Measurements from ENCODE around the gene ISM1. TPM values are rescaled to one million over a fixed set of nuclear protein-coding genes. Genes with fewer than 3 reads are reported as not detected.

Gene ISM1
- under 1 TPM in 6 of 7 donors, not detected in 1; 0.10 to 0.80 (median 0.31) TPM for total RNA-seq
- 1 to 10 TPM in 1 of 2 donors, under 1 TPM in 1; 0.17 to 3.6 TPM for polyA plus RNA-seq
- long read RNA-seq, donor 1, partial matches to known transcripts: 0 of 1 reads
- long read RNA-seq, donor 1, other reads (novel, unspliced or antisense): 1 of 1 reads
- long read RNA-seq, donor 2: 0 reads
- long read RNA-seq, donor 3: 0 reads

GRCh38 chr20:13220904-13221297, at the start of gene ISM1:
Gene ISM1, plus strand, starts transcription at chr20:13221274. Its CDS starts 503 bp downstream, at chr20:13221777.
- H3K4me1 ChIP-seq (ENCODE audit: insufficient read depth): peaks cover 10% of the 10 kb centered on the region
- H3K9me3 ChIP-seq: no peaks in the 10 kb centered on the region
- intact Hi-C loops (cut with DNase I): no loop called here
- peaks cover 2% of the 10 kb centered on the region for H3K27me3 ChIP-seq
- no peak for TF ChIP-seq POLR2A (IDR thresholded peaks at IDR 0.05)
- no peak for TF ChIP-seq CTCF (IDR thresholded peaks at IDR 0.05)
- TF ChIP-seq EP300 (IDR thresholded peaks at IDR 0.05): no peak
- H3K27ac ChIP-seq: no peak within 1 kb of the TSS
- H3K36me3 ChIP-seq: no peaks in the 10 kb centered on the region
- 0 to 2% (median 1%) methylated on average over 30 to 39 of the region's 39 CpGs for WGBS, 3 donors
- DNase-seq: no peak
- peak within 1 kb of the TSS; percentile 31 for H3K4me3 ChIP-seq

GRCh38 chr20:13173201-13173600, 47.9 kb upstream of the ISM1 start:
- no peaks in the 10 kb centered on the region for H3K27me3 ChIP-seq
- H3K27ac ChIP-seq: no peak overlapping the region
- intact Hi-C loops (cut with DNase I): no loop called here
- 75 to 89% (median 82%) methylated on average over 2 of the region's 2 CpGs for WGBS, 3 donors
- no peaks in the 10 kb centered on the region for H3K36me3 ChIP-seq
- no peaks in the 10 kb centered on the region for H3K4me1 ChIP-seq (ENCODE audit: insufficient read depth)
- H3K4me3 ChIP-seq: no peak overlapping the region
- TF ChIP-seq EP300 (IDR thresholded peaks at IDR 0.05) (no peak), CTCF (IDR thresholded peaks at IDR 0.05) (no peak), POLR2A (IDR thresholded peaks at IDR 0.05) (no peak)
- no peak for DNase-seq
- H3K9me3 ChIP-seq: no peaks in the 10 kb centered on the region

- no peaks in the 10 kb centered on the region for H3K36me3 ChIP-seq
- H3K27ac ChIP-seq: no peak overlapping the region
- intact Hi-C loops (cut with DNase I): no loop called here
Measured at GRCh38 chr20:13174402-13174801, 46.7 kb upstream of the ISM1 start.

More at GRCh38 chr20:13174402-13174801, 46.7 kb upstream of the ISM1 start:
- H3K4me1 ChIP-seq (ENCODE audit: insufficient read depth): no peaks in the 10 kb centered on the region
- H3K9me3 ChIP-seq: no peaks in the 10 kb centered on the region
- TF ChIP-seq EP300 (IDR thresholded peaks at IDR 0.05) (no peak), POLR2A (IDR thresholded peaks at IDR 0.05) (no peak), CTCF (IDR thresholded peaks at IDR 0.05) (no peak)
- no peaks in the 10 kb centered on the region for H3K27me3 ChIP-seq
- no peak for DNase-seq
- H3K4me3 ChIP-seq: no peak overlapping the region
- whole genome bisulfite sequencing, 3 donors: 89 to 92% (median 90%) methylated on average over 9 of the region's 9 CpGs
